ENCODE results near the gene BMPR1A.

DNA sequence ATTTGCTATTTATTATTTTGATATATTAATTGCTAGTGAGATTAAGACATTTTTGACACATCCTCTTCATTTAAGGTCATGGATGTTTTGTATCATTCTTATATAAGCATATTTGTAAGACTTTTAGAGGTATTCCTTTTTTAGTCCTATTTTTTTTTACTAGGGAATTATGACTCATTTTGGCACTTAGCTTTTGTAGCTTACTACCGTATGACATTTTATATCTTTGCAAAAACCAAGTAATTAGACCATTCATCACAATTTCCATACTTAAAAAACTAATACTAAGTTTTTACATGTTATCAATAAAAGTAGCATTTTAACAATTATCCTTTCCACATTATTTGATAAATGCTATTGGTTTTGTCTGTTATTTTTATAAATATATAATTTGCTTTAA lies 41.6 kb downstream of the BMPR1A start:
- TF ChIP-seq, protein P1, sequence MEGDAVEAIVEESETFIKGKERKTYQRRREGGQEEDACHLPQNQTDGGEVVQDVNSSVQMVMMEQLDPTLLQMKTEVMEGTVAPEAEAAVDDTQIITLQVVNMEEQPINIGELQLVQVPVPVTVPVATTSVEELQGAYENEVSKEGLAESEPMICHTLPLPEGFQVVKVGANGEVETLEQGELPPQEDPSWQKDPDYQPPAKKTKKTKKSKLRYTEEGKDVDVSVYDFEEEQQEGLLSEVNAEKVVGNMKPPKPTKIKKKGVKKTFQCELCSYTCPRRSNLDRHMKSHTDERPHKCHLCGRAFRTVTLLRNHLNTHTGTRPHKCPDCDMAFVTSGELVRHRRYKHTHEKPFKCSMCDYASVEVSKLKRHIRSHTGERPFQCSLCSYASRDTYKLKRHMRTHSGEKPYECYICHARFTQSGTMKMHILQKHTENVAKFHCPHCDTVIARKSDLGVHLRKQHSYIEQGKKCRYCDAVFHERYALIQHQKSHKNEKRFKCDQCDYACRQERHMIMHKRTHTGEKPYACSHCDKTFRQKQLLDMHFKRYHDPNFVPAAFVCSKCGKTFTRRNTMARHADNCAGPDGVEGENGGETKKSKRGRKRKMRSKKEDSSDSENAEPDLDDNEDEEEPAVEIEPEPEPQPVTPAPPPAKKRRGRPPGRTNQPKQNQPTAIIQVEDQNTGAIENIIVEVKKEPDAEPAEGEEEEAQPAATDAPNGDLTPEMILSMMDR (IDR thresholded peaks at IDR 0.05) = no peak
- TF ChIP-seq POLR2A (IDR thresholded peaks at IDR 0.05) = no peak

Data from esophagus squamous epithelium (tissue), 4 donors.